Measurements from ENCODE around the gene SPSB1. TPM values are rescaled to one million over a fixed set of nuclear protein-coding genes. Genes with fewer than 3 reads are reported as not detected.

SPSB1 gene
- total RNA-seq, 1 experiment from 2014 or later, result 4.3 TPM

DNA sequence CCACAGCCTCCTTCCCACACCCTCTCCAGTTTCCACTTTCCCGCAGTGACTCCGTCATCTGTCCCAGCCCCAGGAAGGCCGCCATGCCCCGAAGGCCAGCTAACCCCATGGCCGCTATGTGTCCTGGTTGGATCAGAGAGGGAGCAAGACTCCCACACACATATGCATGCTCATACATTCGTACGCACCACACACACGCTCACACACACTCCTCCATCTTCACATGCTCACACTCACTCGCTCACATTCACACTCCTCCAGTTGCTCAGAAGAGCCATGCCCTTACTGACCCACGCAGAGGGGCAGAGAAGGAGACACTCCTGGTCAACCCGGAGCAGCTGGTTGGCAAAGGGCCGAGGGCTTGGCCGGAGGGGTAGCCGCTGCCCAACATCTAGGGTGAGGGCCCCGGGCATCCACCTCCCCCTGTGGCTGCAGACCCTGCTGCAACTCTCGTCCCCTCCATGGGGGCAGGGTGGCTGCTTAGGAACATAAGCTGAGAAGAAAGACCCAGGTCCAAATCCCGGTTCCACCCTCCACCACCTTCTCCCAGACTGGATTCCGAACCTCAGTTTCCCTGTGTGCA is 124.3 kb downstream of the SPSB1 start:
- Mint-ChIP-seq H3K27ac (no peak overlapping the region), H3K36me3 (no peaks in the 10 kb centered on the region), H3K9me3 (no peaks in the 10 kb centered on the region), H3K4me1 (peaks cover 8% of the 10 kb centered on the region), H3K4me3 (no peak overlapping the region), H3K27me3 (ENCODE audit: low read depth) (no peaks in the 10 kb centered on the region)
- ChIA-PET POLR2A (no interaction called here), CTCF (interaction anchor here (0.6 kb wide), 1 partner anchor 374 kb away, joined by 4 read pairs; no protein-coding TSS in a partner anchor)
- ATAC-seq, result no peak
- no peak for DNase-seq (ENCODE audit: low spot score)
- TF ChIP-seq, protein P1, sequence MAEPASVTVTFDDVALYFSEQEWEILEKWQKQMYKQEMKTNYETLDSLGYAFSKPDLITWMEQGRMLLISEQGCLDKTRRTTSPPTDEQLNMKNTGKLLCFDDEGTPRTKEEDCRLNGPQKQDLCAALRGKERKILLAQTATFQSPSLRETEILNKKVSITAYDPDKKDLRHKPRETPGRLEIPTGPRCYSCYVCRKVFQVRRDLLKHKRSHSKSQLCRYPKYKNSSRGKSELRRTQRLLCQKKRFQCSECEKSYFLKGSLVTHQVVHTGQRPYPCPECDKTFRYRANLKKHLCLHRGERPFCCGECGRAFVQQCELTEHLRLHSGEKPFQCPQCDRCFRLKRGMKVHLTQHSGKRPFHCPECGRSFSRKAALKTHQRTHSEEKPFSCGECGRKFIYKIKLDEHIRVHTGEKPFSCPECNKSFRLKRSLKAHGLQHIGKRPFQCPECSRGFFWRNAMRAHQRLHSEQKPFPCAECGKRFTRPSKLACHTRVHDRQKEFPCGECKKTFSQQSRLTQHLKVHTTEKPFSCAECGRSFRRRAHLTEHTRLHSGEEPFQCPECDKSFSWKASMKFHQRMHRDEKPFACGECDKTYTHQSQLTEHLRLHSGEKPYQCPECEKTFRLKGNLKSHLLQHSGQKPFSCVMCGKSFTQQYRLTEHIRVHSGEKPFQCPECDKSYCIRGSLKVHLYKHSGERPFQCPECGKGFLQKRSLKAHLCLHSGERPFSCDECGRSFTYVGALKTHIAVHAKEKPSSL (CRISPR knock-in tag; conservative IDR thresholded peaks at IDR 0.05), result no peak
- TF ChIP-seq, protein P2, sequence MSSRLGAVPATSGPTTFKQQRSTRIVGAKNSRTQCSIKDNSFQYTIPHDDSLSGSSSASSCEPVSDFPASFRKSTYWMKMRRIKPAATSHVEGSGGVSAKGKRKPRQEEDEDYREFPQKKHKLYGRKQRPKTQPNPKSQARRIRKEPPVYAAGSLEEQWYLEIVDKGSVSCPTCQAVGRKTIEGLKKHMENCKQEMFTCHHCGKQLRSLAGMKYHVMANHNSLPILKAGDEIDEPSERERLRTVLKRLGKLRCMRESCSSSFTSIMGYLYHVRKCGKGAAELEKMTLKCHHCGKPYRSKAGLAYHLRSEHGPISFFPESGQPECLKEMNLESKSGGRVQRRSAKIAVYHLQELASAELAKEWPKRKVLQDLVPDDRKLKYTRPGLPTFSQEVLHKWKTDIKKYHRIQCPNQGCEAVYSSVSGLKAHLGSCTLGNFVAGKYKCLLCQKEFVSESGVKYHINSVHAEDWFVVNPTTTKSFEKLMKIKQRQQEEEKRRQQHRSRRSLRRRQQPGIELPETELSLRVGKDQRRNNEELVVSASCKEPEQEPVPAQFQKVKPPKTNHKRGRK (CRISPR knock-in tag; IDR thresholded peaks at IDR 0.05; ENCODE audit: borderline replicate concordance), result no peak
- TF ChIP-seq CREB1 (CRISPR knock-in tag; IDR thresholded peaks at IDR 0.05), result no peak

DNA sequence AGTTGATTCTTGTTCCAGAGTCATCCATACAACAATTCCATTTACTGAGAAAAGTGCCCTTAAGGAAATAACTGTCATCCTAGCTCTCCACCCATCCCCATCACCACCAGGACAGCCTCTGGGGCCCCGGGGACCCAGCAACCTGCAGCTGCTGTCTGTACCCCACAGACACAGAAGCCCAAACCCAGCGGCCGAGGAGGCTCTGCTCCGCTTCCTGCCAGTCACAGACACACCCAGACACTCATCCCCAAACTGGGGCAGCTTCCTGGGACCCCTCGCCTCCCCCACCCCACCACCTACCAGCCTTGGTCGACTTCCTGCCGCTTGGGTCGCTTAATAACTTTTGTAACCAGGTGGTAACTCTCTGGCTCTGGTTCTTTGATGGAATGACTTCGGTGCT is 125.0 kb downstream of the SPSB1 start:
- POLR2A ChIA-PET, result no interaction called here
- no peak for DNase-seq (ENCODE audit: low spot score)
- CTCF ChIA-PET, result no interaction called here
- no peaks in the 10 kb centered on the region for H3K9me3 Mint-ChIP-seq
- no peak for ATAC-seq
- H3K27ac Mint-ChIP-seq, result no peak overlapping the region
- no peaks in the 10 kb centered on the region for H3K27me3 Mint-ChIP-seq (ENCODE audit: low read depth)
- H3K4me1 Mint-ChIP-seq, result peaks cover 5% of the 10 kb centered on the region
- no peaks in the 10 kb centered on the region for H3K36me3 Mint-ChIP-seq
- H3K4me3 Mint-ChIP-seq, result no peak overlapping the region
- TF ChIP-seq, protein P3, sequence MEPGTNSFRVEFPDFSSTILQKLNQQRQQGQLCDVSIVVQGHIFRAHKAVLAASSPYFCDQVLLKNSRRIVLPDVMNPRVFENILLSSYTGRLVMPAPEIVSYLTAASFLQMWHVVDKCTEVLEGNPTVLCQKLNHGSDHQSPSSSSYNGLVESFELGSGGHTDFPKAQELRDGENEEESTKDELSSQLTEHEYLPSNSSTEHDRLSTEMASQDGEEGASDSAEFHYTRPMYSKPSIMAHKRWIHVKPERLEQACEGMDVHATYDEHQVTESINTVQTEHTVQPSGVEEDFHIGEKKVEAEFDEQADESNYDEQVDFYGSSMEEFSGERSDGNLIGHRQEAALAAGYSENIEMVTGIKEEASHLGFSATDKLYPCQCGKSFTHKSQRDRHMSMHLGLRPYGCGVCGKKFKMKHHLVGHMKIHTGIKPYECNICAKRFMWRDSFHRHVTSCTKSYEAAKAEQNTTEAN (CRISPR knock-in tag; IDR thresholded peaks at IDR 0.05), result no peak
- TF ChIP-seq ZNF317 (CRISPR knock-in tag; IDR thresholded peaks at IDR 0.05; ENCODE audit: borderline replicate concordance, low read depth) (no peak), KAT7 (CRISPR knock-in tag; IDR thresholded peaks at IDR 0.05; ENCODE audit: borderline replicate concordance) (no peak), RELA (CRISPR knock-in tag; IDR thresholded peaks at IDR 0.05; ENCODE audit: borderline replicate concordance) (no peak), ZNF138 (CRISPR knock-in tag; conservative IDR thresholded peaks at IDR 0.05) (no peak), ZNF423 (CRISPR knock-in tag; IDR thresholded peaks at IDR 0.05) (no peak), FOXP1 (CRISPR knock-in tag; IDR thresholded peaks at IDR 0.05; ENCODE audit: borderline replicate concordance) (no peak), NFYB (CRISPR knock-in tag; conservative IDR thresholded peaks at IDR 0.05; ENCODE audit: low read depth) (no peak), ESRRA (CRISPR knock-in tag; IDR thresholded peaks at IDR 0.05; ENCODE audit: borderline replicate concordance) (no peak), JAZF1 (CRISPR knock-in tag; IDR thresholded peaks at IDR 0.05) (no peak)
- TF ChIP-seq, protein P1 (CRISPR knock-in tag; conservative IDR thresholded peaks at IDR 0.05), result no peak
- TF ChIP-seq, protein P4, sequence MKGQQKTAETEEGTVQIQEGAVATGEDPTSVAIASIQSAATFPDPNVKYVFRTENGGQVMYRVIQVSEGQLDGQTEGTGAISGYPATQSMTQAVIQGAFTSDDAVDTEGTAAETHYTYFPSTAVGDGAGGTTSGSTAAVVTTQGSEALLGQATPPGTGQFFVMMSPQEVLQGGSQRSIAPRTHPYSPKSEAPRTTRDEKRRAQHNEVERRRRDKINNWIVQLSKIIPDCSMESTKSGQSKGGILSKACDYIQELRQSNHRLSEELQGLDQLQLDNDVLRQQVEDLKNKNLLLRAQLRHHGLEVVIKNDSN (CRISPR knock-in tag; IDR thresholded peaks at IDR 0.05), result no peak
- TF ChIP-seq, protein P5, sequence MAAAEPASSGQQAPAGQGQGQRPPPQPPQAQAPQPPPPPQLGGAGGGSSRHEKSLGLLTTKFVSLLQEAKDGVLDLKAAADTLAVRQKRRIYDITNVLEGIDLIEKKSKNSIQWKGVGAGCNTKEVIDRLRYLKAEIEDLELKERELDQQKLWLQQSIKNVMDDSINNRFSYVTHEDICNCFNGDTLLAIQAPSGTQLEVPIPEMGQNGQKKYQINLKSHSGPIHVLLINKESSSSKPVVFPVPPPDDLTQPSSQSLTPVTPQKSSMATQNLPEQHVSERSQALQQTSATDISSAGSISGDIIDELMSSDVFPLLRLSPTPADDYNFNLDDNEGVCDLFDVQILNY (CRISPR knock-in tag; IDR thresholded peaks at IDR 0.05), result no peak
- TF ChIP-seq, protein P6, sequence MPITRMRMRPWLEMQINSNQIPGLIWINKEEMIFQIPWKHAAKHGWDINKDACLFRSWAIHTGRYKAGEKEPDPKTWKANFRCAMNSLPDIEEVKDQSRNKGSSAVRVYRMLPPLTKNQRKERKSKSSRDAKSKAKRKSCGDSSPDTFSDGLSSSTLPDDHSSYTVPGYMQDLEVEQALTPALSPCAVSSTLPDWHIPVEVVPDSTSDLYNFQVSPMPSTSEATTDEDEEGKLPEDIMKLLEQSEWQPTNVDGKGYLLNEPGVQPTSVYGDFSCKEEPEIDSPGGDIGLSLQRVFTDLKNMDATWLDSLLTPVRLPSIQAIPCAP (CRISPR knock-in tag; IDR thresholded peaks at IDR 0.05), result no peak
